Left colon (tissue), 2 donors: ENCODE measurements around the gene ENC1. TPM values are rescaled to one million over a fixed set of nuclear protein-coding genes. Genes with fewer than 3 reads are reported as not detected.
"Not testable (repeated sequence)": the region's sequence is repeated elsewhere in the genome, so short reads cannot be mapped to it uniquely, and the experiment has no call there.

ENCODE experiments used
- ATAC-seq: fragments of 200-7000 bp; cut with Tn5 transposase; one replicate; pipeline ENCODE4 v1.9.1; 2020; ENCODE audit warnings: mild to moderate bottlenecking, moderate library complexity
- DNase-seq, 2 donors: peaks; one replicate each; pipeline ENCODE4 v3.0.0-alpha.2; 2020
- intact Hi-C, 2 donors: fragments of 100-400 bp; cut with DNase I in 1 of 2; cut with micrococcal nuclease in 1 of 2; formaldehyde crosslinking; loops; one replicate each; pipeline versions ENCODE4 v1.11.2 to v1.14.0; 2022; cut with DNase I, micrococcal nuclease
- long read RNA-seq: library from polyadenylated mRNA; unstranded; transcript quantifications from one replicate; pipeline ENCODE4 v2.0.0, GENCODE V29; 2021
- total RNA-seq, 2 donors: library from RNA; stranded (reverse); fragmentation: NEBNext Ultra II Directional; extraction: Animal tissue kit (Norgen Biotek cat#: 25700); gene quantifications; one replicate each; pipeline ENCODE4 v1.2.1, GENCODE V29; 2021
- donor health status: DM: no; HTN: no; CAD: no.
- donor health status: DM: yes; HTN: yes; CAD: no.

ENC1 gene, protein sequence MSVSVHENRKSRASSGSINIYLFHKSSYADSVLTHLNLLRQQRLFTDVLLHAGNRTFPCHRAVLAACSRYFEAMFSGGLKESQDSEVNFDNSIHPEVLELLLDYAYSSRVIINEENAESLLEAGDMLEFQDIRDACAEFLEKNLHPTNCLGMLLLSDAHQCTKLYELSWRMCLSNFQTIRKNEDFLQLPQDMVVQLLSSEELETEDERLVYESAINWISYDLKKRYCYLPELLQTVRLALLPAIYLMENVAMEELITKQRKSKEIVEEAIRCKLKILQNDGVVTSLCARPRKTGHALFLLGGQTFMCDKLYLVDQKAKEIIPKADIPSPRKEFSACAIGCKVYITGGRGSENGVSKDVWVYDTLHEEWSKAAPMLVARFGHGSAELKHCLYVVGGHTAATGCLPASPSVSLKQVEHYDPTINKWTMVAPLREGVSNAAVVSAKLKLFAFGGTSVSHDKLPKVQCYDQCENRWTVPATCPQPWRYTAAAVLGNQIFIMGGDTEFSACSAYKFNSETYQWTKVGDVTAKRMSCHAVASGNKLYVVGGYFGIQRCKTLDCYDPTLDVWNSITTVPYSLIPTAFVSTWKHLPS
- 10 to 100 TPM; 18.9 to 27.4 TPM for total RNA-seq
- long read RNA-seq, full-length matches to known transcripts: 11 of 18 reads
- long read RNA-seq, partial matches to known transcripts: 1 of 18 reads
- long read RNA-seq, other reads (novel, unspliced or antisense): 6 of 18 reads

GRCh38 chr5:74640450-74640953 lies at the start of gene ENC1:
ENC1 (minus strand) TSS chr5:74640728; CDS start chr5:74636485, 4,243 bp downstream.
- intact Hi-C loops: loop anchor here in 1 of 2 donors (10.0 kb wide), 1 partner anchor 606 kb away; no protein-coding TSS in a partner anchor
- DNase-seq: peak; percentile 87 to 90
- ATAC-seq: peak; percentile 78

DNA sequence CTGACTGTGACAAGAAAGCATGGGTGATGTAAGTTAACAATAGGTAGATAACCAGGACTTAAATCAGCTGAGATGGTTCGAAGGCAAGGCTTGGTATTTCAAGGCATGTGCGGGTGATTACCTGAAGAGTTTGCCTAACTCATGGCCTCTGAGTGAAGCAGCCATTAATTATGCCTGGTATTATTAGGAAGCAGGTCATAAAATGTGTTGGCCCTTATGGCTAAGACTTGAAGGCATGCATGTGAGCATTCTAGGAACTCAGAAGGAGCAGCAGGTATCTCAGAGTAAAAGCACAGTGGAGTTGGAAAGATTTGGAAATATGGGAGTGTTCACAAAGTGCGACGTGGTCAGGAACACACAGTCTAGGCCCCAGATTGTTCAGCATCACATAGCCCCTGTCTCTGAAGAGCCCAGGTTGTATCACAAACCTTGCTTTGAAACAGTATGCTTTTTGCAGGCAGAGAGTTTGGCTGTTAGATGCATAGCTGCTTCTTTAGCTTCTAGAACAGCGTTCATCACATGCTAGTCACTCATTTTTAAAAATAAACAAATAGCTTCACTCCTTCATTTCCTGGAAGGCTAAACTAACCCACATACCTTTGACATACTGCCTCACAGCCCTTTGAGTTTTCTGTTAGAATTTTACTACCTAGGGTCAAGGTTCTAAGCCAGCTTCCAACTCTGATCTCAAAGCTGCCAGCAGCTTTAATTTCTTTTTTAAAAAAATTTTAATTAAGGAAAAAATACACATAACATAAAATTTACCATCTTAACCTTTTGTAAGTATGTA lies 46.6 kb upstream of the ENC1 start:
- intact Hi-C loops: no loop called here
- ATAC-seq (peak; percentile 41), DNase-seq (no peak)

- DNase-seq (peak in 1 of 2 donors; percentile 34), ATAC-seq (peak; percentile 12)
- intact Hi-C loops: no loop called here
These were observed 45.6 kb upstream of the ENC1 start for GRCh38 chr5:74685979-74686631.

DNA sequence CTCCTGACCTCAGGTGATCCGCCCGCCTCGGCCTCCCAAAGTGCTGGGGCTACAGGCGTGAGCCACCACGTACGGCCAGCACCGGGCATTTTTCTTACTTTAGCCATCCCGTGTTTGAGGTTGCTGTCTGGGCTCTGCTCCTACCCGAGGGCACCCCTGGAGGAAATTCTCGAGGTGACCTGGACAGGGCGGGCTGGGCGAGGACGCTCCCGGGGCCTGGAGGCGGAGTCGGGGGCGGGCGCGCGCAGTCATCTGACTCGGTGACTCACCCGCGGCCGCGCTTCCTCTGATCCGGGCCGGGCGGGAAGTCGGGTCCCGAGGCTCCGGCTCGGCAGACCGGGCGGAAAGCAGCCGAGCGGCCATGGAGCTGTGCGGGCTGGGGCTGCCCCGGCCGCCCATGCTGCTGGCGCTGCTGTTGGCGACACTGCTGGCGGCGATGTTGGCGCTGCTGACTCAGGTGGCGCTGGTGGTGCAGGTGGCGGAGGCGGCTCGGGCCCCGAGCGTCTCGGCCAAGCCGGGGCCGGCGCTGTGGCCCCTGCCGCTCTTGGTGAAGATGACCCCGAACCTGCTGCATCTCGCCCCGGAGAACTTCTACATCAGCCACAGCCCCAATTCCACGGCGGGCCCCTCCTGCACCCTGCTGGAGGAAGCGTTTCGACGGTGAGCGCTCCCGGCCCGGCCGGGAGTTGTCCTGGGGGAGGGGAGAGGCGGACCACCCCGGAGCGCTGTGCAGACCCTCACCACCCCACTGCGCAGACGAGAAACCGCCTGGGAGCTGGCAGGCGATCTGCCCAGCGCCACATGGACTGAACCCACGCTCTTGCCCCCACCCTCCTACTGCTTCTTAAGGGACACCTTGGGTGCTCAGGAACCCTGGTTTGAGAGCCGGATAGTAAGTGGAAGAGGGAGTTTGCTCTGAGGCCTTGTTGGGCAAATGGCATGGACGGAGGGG lies 44.6 kb upstream of the ENC1 start, which contains the start of gene HEXB:
TSS of gene HEXB (plus strand) at position 334 of the 952 bp plus-strand sequence. CDS start at position 362, 28 bp downstream.
- peak; percentile 95 for ATAC-seq
- DNase-seq: peak; percentile 91 to 97
- intact Hi-C loops: no loop called here

GRCh38 chr5:74679966-74680365 lies 39.4 kb upstream of the ENC1 start:
- no peak for ATAC-seq
- intact Hi-C loops: loop anchor here in 1 of 2 donors (10.0 kb wide), 1 partner anchor 235 kb away; no protein-coding TSS in a partner anchor
- DNase-seq: no peak

DNA sequence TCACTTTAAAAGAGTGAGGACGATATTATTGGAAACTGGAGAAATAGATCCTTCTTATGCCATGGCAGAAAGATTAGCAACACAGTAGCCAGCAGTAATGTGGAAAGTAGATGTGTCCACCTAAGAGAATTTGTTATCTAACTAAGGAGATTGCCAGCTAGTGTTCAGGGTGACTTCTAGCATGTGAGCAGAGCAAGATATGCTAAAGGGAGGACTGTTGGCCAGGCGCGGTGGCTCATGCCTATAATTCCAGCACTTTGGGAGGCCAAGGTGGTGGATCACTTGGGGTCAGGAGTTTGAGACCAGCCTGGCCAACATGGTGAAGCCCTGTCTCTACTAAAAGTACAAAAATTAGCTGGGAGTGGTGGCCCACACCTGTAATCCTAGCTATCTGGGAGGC lies 38.8 kb upstream of the ENC1 start:
- intact Hi-C loops: loop anchor here in 1 of 2 donors (10.0 kb wide), 1 partner anchor 236 kb away; no protein-coding TSS in a partner anchor
- not testable (repeated sequence) for ATAC-seq, DNase-seq

GRCh38 chr5:74678123-74678522 lies 37.6 kb upstream of the ENC1 start:
- intact Hi-C loops: loop anchor here in 1 of 2 donors (10.0 kb wide), 1 partner anchor 237 kb away; no protein-coding TSS in a partner anchor
- DNase-seq, ATAC-seq: not testable (repeated sequence)

- intact Hi-C loops: loop anchor here in 1 of 2 donors (10.0 kb wide), 1 partner anchor 238 kb away; no protein-coding TSS in a partner anchor
These were observed 35.9 kb upstream of the ENC1 start for GRCh38 chr5:74676466-74676865.

GRCh38 chr5:74673011-74673790 lies 32.7 kb upstream of the ENC1 start:
- ATAC-seq (no peak), DNase-seq (no peak)
- intact Hi-C loops: loop anchor here in 1 of 2 donors (10.0 kb wide), 1 partner anchor 242 kb away; no protein-coding TSS in a partner anchor

More at GRCh38 chr5:74676466-74676865, 35.9 kb upstream of the ENC1 start:
- not testable (repeated sequence) for ATAC-seq, DNase-seq

DNA sequence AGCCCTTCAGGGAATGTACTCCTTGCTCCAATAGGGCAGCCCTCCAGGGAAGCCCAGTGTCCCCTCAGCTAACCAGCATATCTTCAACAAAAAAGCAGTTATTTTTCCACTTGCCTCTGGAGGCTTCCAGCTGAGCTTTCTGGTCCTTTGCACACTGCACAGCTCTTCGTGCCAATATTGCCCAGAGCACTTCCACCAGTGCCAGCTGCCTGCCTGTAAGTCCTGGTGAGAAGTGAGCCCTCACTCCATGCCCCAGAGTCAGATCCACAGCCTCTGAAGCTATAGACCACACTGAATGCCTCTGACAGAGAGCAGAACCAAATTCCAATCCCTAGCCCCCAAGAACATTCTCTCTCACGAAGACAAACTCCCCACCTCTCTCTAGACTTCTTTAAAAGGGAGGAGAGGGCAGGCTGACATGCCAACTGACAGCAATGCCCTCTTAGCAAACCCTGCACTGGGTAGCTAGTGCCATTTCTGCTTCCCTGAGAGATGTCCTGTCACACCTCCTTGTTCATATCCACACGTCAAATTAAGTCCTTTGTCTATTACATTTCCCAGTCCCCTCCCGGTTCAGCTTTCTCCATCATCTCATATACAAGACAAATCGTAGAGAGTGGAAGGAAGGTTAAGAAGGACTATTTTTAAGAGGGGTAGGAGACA lies 31.8 kb upstream of the ENC1 start:
- ATAC-seq (no peak), DNase-seq (no peak)
- intact Hi-C loops: loop anchor here in 1 of 2 donors (10.0 kb wide), 1 partner anchor 242 kb away; no protein-coding TSS in a partner anchor

DNA sequence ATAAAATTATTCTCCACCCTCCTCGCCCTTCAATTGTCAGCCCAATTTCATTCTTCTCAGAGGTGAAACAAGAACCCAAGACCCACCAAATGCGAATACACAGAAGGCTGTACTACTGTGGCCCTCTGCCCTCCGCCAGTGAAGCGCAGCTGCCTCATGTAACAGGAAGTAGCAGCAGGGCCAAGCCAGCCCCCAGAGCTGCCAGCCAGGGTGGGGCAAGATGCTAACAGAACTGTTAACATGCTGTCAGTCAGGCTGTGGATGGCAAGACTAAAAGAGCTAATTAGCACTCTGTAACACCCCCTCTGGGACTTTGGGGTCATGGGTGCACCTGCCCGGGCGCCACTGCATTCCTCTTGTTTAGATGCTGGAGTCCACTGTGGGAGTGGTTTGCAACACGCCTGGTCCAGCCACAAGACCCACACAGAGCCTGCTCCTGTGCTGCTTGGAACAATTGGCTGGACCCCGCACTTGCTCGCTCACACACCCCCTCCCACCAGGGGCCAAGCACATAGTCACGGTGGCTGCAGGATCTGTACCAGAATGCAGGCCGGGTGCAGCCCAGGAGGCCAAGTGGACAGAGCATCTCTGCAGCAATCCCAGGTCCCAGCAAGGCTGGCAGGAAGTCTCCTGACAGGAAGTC lies 30.0 kb upstream of the ENC1 start:
- DNase-seq (no peak), ATAC-seq (no peak)
- intact Hi-C loops: loop anchor here in 1 of 2 donors (10.0 kb wide), 1 partner anchor 244 kb away; no protein-coding TSS in a partner anchor

GRCh38 chr5:74669821-74670220 lies 29.3 kb upstream of the ENC1 start:
- DNase-seq: no peak
- ATAC-seq: peak; percentile 65
- intact Hi-C loops: loop anchor here in 1 of 2 donors (10.0 kb wide), 1 partner anchor 245 kb away; no protein-coding TSS in a partner anchor

DNA sequence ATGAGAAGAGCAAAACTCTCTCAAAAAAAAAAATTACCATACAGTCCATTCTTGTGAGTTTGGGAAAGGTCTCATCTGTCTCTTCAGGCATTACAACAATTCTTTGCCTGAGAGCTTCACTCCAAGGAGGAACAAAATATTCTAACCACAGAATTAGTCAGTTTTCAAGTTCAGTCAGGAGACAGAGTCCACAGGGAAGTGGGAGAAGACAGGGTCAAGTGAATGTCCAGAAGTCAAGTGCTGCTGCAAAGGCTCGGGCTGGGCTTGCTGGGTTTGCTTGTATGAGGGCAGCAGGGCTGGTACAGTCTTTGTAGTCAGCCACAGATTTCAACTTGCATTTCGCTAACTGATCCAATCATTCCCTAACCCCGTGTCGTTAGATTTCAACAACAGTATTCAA lies 26.9 kb upstream of the ENC1 start:
- DNase-seq: no peak
- ATAC-seq: no peak
- intact Hi-C loops: no loop called here

- DNase-seq: no peak
- intact Hi-C loops: no loop called here
- no peak for ATAC-seq
These were observed 25.3 kb upstream of the ENC1 start for GRCh38 chr5:74665816-74666215.

GRCh38 chr5:74665273-74665672 lies 24.7 kb upstream of the ENC1 start:
- no peak for DNase-seq
- no peak for ATAC-seq
- intact Hi-C loops: no loop called here
